Lung (tissue), 12 donors: ENCODE data around the gene DRD1. TPM values are rescaled to one million over a fixed set of nuclear protein-coding genes. Genes with fewer than 3 reads are reported as not detected.

ENCODE experiments used
- ATAC-seq: fragments of 200-7000 bp; cut with Tn5 transposase; one replicate; pipeline ENCODE4 v1.9.1; 2020; ENCODE audit warnings: moderate number of reproducible peaks; ENCODE audit not compliant: insufficient read depth, low FRiP score
- DNase-seq, 3 donors: peaks; one replicate each; pipeline ENCODE4 v3.0.0-alpha.2; 2013 to 2017
- H3K27ac ChIP-seq, 2 donors: one replicate each; pipeline ENCODE4 v1.5.1; 2013; ENCODE audit warnings: mild to moderate bottlenecking in 2 of 2, moderate library complexity in 2 of 2, control low read depth in 1 of 2, inconsistent platforms in 1 of 2, low read depth in 1 of 2, low read length in 1 of 2
- H3K27me3 ChIP-seq, 3 donors: one replicate each; pipeline ENCODE4 v1.5.1; 2013; ENCODE audit warnings: low read length in 2 of 3; ENCODE audit not compliant: control insufficient read depth in 3 of 3, insufficient read depth in 3 of 3
- H3K36me3 ChIP-seq, 4 donors: one replicate each; pipeline ENCODE4 v1.5.1; 2013; ENCODE audit warnings: low read length in 4 of 4, mild to moderate bottlenecking in 1 of 4, moderate library complexity in 1 of 4; ENCODE audit not compliant: control insufficient read depth in 4 of 4, insufficient read depth in 4 of 4
- H3K4me1 ChIP-seq, 5 donors: one replicate each; pipeline ENCODE4 v1.5.1; 2013; ENCODE audit warnings: low read length in 5 of 5, mild to moderate bottlenecking in 2 of 5, moderate library complexity in 1 of 5; ENCODE audit not compliant: control insufficient read depth in 5 of 5, insufficient read depth in 5 of 5
- H3K4me3 ChIP-seq: one replicate; pipeline ENCODE4 v1.5.1; 2013; ENCODE audit warnings: mild to moderate bottlenecking, control low read depth, moderate library complexity
- H3K9ac ChIP-seq, 2 donors: one replicate each; pipeline ENCODE4 v1.5.1; 2013; ENCODE audit warnings: low read length in 2 of 2, control low read depth in 1 of 2; ENCODE audit not compliant: insufficient read depth in 1 of 2
- H3K9me3 ChIP-seq, 4 donors: one replicate each; pipeline ENCODE4 v1.5.1; 2013; ENCODE audit warnings: low read length in 3 of 4, mild to moderate bottlenecking in 1 of 4, moderate library complexity in 1 of 4; ENCODE audit not compliant: control insufficient read depth in 4 of 4, insufficient read depth in 3 of 4
- CTCF ChIP-seq: IDR thresholded peaks from 2 replicates; pipeline ENCODE4 v1.5.1; 2012; ENCODE audit warnings: mild to moderate bottlenecking; ENCODE audit errors: control extremely low read depth, extremely low read depth
- WGBS, 2 donors: extraction: QIAGEN DNeasy Blood & Tissue Kit; methylation state at CpG; one replicate each; pipeline ENCODE4 v1.1.7; 2013; 5-methylcytosine and 5-hydroxymethylcytosine counted together
- polyA plus RNA-seq, 2 donors: library from polyadenylated mRNA; stranded (reverse); fragments of 200-250 nt; gene quantifications; one replicate each; pipeline ENCODE4 v1.2.1, GENCODE V29; 2013
- total RNA-seq, 2 donors: library from RNA; depleted of rRNA in 1 of 2; stranded (reverse); fragments of >200 nt in 1 of 2; gene quantifications; one replicate each; pipeline ENCODE4 v1.2.1, GENCODE V29; 2014 to 2021
- donor health status: control.
- donor health status: control.
- donor health status: Bipolar disorder and iron deficiency.
- donor health status: healthy.
- donor health status: DM: yes; HTN: yes; CAD: no.

DRD1 gene
- total and polyA plus RNA-seq, 4 donors = 0.12 to 1.5 (median 0.53) TPM

- TF ChIP-seq CTCF = no peak
- 96 to 97% methylated on average over 6 of the region's 6 CpGs for WGBS, 2 donors
- Histone ChIP-seq H3K27me3 (no peaks in the 10 kb centered on the region), H3K9ac (no peak overlapping the region), H3K36me3 (peaks cover 0 to 7% (median 3%) of the 10 kb centered on the region in 4 donors), H3K4me1 (peaks cover 0 to 5% (median 0%) of the 10 kb centered on the region in 5 donors), H3K4me3 (no peak overlapping the region), H3K9me3 (no peaks in the 10 kb centered on the region), H3K27ac (no peak overlapping the region)
- DNase-seq (no peak), ATAC-seq (no peak)
These were observed 41.6 kb upstream of the DRD1 start for GRCh38 chr5:175485631-175486030.

GRCh38 chr5:175484829-175485228 lies 40.8 kb upstream of the DRD1 start:
- peaks cover 0 to 7% (median 3%) of the 10 kb centered on the region in 4 donors for H3K36me3 ChIP-seq
- no peak overlapping the region for H3K27ac ChIP-seq
- no peak overlapping the region for H3K4me3 ChIP-seq
- DNase-seq (no peak), ATAC-seq (no peak)
- H3K4me1 ChIP-seq = peaks cover 0 to 7% (median under 1%) of the 10 kb centered on the region in 5 donors
- TF ChIP-seq CTCF = no peak
- no peaks in the 10 kb centered on the region for H3K27me3 ChIP-seq
- H3K9ac ChIP-seq = no peak overlapping the region
- WGBS, 2 donors = 73 to 96% methylated on average over 4 of the region's 4 CpGs
- no peaks in the 10 kb centered on the region for H3K9me3 ChIP-seq

- 98% methylated on average over 26 of the region's 26 CpGs for WGBS, 2 donors
- no peak for TF ChIP-seq CTCF
- DNase-seq (no peak), ATAC-seq (no peak)
- no peaks in the 10 kb centered on the region for H3K9me3 ChIP-seq
- H3K4me1 ChIP-seq = peaks cover 0 to 10% (median 5%) of the 10 kb centered on the region in 5 donors
- H3K4me3 ChIP-seq = no peak overlapping the region
- H3K27ac ChIP-seq = no peak overlapping the region
- H3K36me3 ChIP-seq = peaks cover 0 to 7% (median 3%) of the 10 kb centered on the region in 4 donors
- no peaks in the 10 kb centered on the region for H3K27me3 ChIP-seq
- no peak overlapping the region for H3K9ac ChIP-seq
These were observed 40.3 kb upstream of the DRD1 start for GRCh38 chr5:175484322-175484721.

GRCh38 chr5:175483337-175483736 lies 39.4 kb upstream of the DRD1 start:
- 85 to 91% methylated on average over 8 of the region's 8 CpGs for WGBS, 2 donors
- no peak for DNase-seq
- TF ChIP-seq CTCF = no peak
- no peak overlapping the region for H3K4me3 ChIP-seq
- no peaks in the 10 kb centered on the region for H3K9me3 ChIP-seq
- peaks cover 0 to 12% (median 7%) of the 10 kb centered on the region in 5 donors for H3K4me1 ChIP-seq
- H3K9ac ChIP-seq = no peak overlapping the region
- no peaks in the 10 kb centered on the region for H3K27me3 ChIP-seq
- H3K36me3 ChIP-seq = peaks cover 0 to 7% (median 3%) of the 10 kb centered on the region in 4 donors
- H3K27ac ChIP-seq = no peak overlapping the region
- no peak for ATAC-seq
